NCI-H748 (cell line): ENCODE measurements around the gene SLC24A4.

Experiments used
- DNase-seq: peaks from one replicate; lab custom pipeline; 2025; ENCODE audit not compliant: unreplicated experiment; lab: John Stamatoyannopoulos, UW

Gene SLC24A4

DNA sequence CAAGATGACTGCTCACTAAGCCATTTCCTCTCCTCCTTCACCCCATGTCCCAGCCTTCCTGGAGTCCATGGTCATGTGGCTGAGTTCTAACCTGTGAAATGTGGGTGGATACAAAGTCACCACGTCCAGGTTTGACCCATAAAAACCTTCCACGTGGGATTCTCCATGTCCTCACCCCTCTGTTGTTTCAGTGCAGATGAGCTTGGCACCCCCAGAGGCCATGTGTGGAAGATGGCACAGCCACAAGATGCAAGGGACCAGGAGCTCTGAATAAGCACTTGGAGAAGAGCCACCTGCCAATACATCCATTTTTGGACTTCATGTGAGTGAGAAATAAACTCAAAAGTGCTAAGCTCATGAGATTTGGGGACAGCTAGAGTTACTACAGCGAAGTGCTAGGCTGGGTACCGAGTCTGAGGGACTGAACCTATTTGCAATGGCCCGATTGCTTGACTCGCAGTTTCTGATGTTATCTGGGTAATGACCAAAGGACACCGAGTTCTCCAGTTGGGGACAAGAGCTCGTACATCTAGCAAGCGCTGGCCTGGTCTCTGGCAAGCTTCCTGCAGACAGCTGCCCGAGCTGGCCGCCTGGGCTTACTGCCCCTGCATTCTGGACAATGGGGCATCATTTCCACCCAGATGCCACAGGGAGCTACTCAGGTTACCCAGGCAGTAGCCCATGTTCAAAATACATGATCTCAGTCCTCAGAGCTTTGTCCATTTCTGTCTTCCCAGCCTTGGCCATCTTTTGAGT is 7.7 kb upstream of the SLC24A4 start:
- no peak for DNase-seq

DNA sequence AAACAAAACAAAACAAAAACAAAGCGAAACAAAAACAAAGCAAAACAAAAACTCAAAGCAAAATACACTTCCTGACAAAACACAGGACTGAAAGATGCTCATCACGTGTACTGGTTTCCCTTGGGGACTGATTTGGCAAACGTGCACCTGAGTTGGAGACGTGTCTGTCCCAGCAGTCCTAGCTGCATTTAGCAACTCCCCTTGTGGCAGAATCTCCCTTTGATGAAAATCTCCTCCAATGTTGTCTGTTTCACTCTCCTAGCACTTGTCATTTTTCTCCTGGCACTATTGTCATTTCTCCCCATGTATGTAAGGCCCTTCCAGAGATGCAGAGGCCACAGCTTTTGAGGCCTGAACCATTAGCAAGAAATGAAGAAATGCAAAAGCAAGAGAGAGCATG is 6.8 kb upstream of the SLC24A4 start:
- no peak for DNase-seq

DNA sequence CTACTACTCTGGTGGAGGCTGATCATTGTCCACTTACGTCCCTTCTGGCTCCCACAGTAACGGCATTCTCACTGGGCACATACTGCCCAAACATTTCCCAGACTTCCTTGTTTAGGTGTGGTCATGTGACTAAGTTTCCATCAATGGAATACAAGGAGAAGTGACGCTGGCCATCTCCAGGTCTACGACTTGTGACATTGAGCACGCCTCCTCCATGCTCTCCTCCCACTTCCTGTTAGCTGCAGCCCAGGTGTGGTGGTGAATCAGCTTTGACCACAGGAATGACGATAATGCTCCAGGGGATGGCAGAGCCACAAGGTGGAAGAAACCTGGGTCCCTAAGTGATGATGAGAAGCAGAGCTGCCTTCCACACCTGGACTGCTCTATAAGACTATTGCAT is 6.0 kb upstream of the SLC24A4 start:
- no peak for DNase-seq

DNA sequence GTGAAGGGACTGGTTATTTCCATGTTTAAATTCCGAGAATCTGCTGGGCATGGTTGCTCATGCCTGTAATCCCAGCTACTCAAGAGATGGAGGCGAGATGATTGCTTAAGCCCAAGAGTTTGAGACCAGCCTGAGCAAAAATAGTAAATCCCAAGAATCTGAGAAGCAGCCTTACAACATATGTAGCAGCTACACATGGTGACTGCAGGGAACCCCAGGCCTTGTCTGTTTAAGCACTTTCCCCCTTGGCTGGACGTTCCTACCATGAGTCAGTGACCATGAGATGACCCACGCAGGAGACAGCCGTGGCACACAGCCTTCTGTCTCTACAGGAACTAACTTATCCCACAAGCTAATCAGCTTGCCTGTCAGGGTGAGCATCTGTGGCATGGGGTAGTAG is 5.5 kb upstream of the SLC24A4 start:
- no peak for DNase-seq

DNA sequence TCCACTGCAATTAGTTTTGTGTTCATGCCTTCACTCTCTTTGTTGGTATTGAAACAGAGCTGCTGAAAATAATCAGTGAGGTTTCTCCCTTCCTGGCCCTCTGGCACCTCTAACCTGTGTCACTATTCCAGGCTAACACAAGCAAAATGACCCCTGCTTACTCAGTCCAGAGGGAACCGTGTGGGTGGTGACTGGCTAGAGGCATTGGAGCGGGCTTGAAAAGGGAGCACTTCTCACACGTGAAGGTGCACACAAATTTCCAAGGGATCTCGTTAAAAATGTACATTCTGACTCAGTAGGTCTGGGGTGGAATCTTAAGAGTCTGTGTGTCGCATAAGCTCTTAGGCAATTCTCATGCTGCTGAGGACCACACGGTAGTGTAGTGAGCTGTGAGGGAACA is 1.3 kb upstream of the SLC24A4 start:
- DNase-seq, result no peak

DNA sequence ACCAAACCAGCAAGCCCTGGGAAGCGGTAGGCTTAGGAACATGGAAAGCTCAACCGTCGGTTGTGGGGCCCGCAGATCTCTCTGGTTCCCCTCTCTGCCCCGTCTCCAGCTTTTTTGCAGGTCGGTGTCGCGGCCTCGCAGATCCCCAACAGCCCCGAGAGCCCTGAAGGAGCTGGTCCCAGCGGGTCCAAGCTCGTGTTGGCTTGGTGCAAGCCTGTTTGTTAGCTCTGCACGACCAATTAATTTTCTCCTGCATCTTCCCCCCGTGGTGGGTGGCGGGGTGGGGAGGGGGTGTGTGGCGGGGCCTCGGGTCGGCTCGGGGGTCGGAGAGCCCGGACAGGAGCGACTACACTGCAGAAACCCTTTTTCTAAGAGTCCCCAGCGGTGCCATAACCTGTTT is 449 bp upstream of the SLC24A4 start:
- no peak for DNase-seq

DNA sequence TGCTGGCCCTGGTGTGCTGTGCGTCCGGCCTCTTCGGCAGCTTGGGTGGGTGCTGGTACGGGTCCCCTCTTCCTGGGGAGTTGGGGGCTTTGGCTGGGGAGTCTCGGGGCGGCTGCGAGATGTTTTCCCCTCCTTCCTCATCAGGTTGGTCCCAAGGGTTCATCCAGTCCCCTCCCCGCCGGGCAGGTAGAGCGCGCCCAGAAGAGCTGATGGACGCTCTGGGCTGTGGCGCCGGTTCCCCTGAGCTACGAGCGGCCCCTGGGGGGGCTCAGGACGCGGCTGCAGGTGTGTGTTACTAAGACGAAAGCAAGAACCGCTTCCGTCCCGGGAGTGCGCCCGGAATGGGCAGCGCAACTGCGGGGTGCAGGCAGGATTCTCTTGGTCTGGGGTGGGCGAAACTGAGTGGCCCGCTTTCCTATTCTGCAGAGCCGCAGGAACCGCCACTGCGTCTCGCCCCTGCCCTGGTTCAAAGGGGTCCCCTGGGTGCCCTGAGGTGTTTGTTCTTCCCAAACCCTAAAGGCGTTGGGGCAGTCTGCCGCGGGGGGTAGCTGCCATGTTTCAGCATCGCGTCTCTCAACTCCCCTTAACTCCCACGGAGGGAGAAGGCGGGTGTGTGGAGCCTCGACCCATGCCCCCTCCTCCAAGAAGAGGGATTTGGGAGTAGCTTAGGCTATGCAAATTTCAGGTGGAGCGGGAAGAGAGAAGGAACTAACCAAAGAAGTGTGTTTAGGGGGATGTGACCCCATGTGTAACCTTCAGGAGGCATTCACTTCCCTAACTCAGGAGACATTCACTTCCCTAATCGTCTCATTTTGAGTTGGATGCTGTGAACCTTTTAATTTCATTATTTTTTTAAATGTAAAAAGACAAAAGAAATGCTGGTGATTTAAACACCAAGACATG is 1.2 kb downstream of the SLC24A4 start:
- DNase-seq, result no peak

DNA sequence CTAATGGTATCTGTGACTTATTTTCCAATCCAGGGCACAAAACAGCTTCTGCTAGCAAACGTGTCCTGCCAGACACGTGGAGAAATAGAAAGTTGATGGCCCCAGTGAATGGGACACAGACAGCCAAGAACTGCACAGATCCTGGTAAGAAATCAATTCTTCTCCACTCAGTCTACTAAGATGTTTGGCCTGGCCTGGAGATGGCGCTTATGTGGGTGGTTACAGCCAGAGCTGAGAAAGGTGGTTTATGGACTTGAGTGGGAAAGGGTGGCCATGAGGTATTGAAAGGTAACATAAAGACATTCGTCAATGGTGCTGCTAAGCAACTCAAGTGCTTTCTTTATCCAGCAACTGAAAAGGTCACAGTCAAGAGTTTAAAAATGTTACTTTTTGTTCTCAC is 2.9 kb downstream of the SLC24A4 start:
- peak; percentile 16 for DNase-seq

DNA sequence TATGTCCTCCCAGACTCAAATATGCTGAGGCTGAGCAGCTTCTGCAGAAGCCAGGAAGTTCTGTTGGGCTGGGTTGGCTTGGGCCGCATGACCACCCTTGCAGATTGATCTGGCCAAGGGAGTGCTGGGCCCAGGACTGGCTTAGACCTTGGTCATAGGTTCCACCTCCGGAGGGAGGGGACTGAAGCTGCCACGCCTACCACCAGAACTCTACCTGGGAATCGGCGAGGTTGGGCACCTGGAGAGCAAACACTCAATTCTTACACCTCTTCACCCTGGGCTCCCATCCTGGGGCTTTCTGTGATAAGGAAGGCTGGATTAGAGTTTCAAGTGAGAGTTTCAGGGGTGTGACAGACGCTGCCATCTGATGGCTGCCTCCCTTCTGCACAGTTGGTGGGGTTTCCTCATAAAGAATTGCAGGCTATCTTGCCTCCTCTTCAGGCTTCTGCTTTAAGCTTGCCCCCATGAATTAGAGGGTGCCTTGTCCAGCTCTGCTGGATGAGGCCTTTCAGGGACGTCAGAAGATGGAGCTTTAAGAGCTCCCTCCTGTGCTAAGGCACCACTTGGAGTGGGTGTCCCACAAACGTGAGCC is 5.8 kb downstream of the SLC24A4 start:
- DNase-seq, result no peak

DNA sequence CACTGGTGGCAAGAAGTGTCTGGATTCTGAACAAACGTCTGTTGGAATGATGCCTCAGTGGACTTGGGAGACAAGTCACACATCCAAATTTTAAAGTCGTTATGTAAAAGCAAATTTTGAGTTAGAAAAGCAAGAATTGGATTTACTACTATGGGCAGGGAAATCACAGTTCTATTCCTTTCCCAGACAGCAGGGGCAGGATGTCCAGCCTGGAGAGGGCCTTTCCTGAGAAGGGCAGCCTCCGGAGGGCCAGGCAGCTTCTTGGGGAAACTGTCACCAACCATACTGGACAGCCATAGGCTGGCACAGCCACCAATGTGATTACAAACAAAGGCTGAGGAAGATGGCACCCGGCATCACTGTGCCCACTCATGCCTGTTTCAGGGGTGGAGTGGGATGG is 11.1 kb downstream of the SLC24A4 start:
- DNase-seq, result no peak

DNA sequence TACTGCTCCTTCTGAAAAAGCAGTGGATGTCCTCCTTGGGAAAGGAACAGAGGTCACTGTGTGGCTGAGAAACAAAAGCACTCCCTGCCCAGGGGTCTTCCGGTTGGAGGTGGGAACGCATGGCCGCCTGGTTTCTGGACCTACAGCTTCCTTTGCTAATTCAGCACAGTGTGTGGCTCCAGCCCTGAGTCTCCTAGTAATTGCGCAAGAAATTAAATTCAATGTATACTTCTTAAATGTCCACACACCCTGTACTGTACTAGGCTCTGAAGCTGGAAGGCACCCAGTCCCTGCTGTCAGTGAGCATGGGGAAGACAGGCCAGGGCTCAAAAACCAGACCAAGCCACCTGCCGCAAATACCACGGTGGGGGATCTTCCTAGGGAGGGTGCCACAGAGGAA is 13.4 kb downstream of the SLC24A4 start:
- no peak for DNase-seq

DNA sequence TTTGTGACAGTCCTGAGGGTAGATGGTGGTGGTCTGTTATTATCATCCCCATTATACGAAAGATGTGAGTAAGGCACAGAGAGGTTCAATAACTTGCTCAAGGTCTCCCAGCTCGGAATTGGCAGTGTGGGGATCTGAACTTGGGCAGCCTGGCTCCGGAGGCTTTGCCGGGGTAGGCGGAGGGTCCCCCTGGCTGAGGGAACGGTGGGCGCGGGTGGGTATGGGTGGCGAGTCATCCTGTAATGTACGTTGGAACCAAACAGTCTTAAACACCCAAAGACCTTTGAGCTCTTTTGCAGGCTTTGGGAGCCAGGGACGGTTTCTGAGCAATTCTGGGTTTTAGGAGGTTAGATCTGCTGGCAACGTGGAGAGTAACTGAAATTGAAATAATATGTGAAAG is 16.5 kb downstream of the SLC24A4 start:
- no peak for DNase-seq

DNA sequence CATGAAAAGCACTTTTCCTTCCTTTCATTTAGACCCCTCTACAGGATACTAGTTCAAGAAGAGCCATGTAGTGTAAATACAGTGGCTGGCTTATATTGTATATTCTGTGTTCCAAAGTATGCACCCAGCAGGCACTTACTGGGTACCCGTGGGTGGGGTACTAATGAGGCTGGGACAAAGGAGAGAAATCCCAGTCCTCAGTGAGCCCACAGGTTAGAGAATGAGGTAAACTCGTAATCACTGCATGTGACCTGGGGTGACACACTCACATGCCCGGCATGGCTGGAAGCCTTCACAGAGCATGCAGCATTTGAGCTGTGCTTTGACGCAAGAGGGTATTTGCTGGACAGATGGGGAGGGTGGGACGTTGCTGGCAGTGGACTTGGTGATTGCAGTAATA is 17.1 kb downstream of the SLC24A4 start:
- DNase-seq, result no peak

DNA sequence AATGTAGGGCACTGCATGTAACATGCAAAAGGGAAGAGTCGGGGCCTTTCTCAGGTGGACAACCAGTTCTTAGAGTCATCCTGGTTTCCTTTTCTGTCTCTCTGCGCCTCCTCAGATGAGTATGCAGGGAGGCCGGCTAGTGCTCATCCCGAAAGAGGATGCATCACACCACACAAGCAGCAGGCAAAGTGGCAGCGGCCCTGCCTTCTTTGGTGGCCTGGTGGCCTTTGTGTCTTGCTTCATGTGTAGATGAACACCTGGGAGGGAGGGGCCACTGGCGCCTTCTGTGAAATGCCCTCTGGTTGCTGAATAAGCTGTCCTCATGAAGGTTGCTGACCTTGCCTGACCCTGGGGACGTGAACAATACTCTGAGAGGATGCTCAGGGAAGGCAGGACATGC is 18.0 kb downstream of the SLC24A4 start:
- no peak for DNase-seq

DNA sequence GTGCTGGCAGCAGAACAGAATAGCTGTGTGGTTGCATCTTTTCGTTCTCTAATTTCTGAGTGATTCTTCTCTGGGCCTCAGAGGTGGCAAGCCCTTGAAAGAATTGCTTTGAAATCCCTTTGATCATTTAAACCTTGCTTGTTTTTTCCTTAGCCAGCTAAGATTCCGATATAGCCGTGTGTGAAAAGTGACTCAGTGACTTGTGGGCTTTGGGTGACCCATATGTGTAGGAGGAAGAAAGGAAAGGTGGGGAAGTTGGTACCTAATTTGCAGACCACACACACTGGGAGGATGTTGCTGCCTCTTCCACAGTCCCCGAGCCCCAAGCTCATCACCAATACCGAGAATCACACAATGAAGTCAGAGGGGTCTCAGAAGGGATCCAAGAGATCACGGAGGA is 18.8 kb downstream of the SLC24A4 start:
- DNase-seq, result no peak

DNA sequence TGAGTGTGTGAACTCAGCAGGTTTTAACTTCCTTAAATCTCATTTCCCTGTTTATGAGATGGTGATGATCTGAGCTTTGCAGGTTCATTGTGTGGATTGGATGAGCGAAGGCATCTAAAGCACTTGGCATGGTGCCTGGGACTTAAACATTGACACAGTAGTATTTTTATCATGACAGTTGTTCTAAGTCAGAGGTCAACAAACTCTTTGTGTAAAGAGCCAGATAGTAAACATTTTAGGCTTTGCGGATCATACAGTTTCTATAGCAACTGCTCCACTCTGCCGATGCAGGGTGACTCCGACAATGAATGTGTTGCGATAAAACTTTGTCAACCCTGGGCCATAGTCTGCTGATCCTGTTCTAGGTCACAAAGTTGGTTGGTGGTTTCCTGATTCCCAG is 25.2 kb downstream of the SLC24A4 start:
- DNase-seq, result peak; percentile 95

DNA sequence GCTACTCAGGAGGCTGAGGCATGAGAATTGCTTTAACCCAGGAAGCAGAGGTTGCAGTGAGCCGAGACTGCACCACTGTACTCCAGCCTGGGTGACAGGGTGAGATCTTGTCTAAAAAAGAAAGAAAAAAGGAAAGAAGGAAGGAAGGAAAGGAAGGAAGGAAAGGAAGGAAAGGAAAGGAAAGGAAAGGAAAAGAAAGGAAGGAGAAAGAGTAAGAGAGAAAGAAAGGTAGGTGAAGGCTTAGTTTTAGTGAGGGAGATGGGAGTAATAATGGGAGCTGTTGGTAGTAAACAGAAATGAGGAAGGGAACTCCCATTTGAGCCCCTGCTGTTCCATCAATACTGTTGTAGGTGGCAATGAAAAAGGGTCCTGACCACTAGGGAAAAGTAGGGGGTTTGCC is 28.8 kb downstream of the SLC24A4 start:
- DNase-seq, result no peak

DNA sequence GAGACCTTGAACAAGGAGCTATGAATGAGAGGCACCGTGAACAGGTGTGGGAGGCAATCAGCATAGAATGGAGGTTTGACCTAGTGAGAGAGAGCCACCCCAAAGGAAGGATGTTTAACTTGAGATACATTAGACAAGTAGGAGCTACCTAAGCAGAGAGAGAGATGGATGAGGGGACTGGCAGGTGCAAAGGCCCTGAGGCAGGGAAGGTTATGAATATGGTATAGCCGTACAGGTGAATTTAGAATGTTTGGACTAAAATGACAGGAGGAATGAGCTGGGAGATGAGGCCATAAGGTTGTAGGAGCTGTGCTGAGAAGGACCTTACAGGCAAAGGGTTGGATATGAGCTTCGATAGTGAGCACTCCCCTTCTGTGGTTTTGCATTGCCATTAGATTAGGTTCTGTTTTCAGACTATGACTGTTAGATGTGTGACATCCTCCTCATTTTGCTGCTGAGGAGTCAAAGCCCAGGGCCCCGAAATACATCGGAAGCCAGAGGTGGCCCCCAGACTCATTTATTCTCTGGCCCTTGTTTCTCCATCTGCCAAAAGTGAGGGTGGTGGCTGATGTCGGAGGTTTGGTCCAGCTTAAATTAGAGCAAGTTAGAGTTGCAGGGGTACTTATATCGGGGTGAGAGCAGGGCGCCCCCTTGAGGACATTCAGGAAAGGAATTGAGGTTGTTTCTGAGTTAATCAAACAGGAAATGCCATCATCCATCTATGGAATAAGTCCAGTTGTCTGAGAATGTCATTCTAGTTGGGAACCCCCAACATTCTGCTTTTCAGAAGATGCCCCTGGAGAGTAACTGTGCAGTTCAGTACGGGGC is 29.4 kb downstream of the SLC24A4 start:
- peak; percentile 64 for DNase-seq

DNA sequence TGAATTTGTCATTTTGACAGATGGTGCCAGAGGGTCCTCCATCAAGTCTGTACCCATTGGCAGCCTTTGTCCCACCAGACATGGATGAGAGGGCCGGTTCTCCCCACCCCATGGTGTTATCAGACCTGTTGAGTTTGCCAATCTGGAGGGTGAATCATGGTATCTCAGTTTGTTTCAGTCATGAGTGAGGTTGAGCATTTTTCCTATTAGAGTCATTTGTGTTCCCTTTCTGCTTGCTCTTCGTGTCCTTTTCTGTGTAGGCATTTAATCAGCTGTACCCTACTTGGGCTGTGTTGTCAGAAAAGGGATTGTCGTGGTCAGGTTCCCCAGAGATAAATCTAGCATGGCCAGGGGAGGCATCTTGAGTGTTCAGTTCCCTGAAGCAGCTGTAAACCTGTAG is 30.5 kb downstream of the SLC24A4 start:
- DNase-seq, result no peak

DNA sequence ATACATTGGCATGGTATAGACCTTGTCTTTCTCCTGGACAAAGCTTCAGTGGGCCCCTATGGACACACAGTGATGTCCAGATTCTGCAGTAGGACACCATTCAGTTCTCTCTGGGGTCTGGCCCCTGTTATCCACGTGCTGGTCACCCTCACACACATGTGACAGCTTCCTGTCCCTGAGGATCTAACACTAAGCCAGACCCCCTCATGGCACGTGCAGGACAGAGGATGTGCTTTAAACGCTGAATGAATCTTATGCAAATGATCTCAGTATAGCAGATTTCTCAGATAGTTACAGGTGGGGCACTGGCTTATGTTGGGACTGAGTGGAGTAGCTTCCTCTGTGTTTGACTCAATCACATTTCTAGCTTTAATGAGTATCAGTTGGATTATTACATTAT is 33.7 kb downstream of the SLC24A4 start:
- DNase-seq, result no peak

DNA sequence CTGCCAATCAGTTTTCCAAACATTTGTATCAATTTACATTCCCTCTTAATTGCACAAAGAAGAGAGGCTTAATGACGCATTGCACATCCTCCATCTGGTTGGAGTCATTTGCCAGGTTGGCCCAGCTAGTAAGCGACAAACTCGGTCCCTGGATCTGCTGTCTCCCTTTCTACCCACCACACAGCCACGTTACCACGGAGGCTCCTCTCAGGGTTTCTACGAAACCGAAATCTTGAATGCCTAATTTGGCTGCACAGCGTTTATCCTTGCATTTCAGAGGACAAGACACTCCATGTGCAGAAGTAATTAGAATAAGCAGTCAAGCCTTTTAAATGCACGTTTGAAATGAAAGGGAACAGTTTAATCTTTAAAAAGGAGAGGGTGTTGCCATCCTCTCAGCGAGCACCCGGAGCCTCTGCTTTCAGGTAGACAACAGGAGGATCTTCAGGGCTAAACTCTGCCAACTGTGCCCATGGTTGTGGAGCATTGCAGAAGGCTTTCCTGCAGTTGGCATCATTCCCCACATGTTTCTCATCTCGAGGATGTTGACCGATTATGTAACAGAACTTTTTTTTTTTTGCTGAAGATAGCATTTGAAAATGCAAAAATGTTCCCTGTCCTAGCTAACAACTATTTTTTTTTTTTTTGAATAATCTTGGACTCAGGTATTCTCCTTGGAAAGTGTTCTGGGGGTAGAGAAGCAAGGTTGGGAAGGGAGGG is 37.8 kb downstream of the SLC24A4 start:
- DNase-seq, result no peak
